ENCODE results near the gene DUSP1. TPM values are rescaled to one million over a fixed set of nuclear protein-coding genes. Genes with fewer than 3 reads are reported as not detected.
A peak's percentile ranks its signal among the peaks of the same experiment; 100 is the strongest.

DUSP1 gene
- total and polyA plus RNA-seq, 9 of the 15 experiments (the other 6 are each of a cell fraction or from before 2014, with no cell fraction given): 2.1 to 14.2 (median 8.5) TPM

GRCh38 chr5:172788771-172789686 lies 18.0 kb upstream of the DUSP1 start (continued):
- no peak for TF ChIP-seq E2F8 (IDR thresholded peaks at IDR 0.05; ENCODE audit: low read depth, partially characterized antibody)
- TF ChIP-seq E2F5 (CRISPR knock-in tag; IDR thresholded peaks at IDR 0.05): no peak
- no peak for TF ChIP-seq ZNF431 (CRISPR knock-in tag; IDR thresholded peaks at IDR 0.05)
- no peak for TF ChIP-seq EGR1 (conservative IDR thresholded peaks at IDR 0.05)
- no peak for TF ChIP-seq ZNF561 (CRISPR knock-in tag; conservative IDR thresholded peaks at IDR 0.05)
- TF ChIP-seq U2AF1 (optimal IDR thresholded peaks at IDR 0.05; ENCODE audit: low read depth, low read length): no peak
- TF ChIP-seq HDAC8 (tag; IDR thresholded peaks at IDR 0.05): no peak
- TF ChIP-seq NBN (IDR thresholded peaks at IDR 0.05; ENCODE audit: low read depth): no peak
- TF ChIP-seq GABPB1 (CRISPR knock-in tag; IDR thresholded peaks at IDR 0.05): peak; percentile 30
- peak; percentile 48 for TF ChIP-seq SMARCA4 (IDR thresholded peaks at IDR 0.05)
- TF ChIP-seq ZNF121 (CRISPR knock-in tag; conservative IDR thresholded peaks at IDR 0.05): no peak
- peak; percentile 76 for TF ChIP-seq TBP (optimal IDR thresholded peaks at IDR 0.05; ENCODE audit: low read depth, low read length)
- TF ChIP-seq RBM14 (IDR thresholded peaks at IDR 0.05; ENCODE audit: borderline replicate concordance, insufficient read depth, low read depth, low read length): no peak
- no peak for TF ChIP-seq ZNF57 (CRISPR knock-in tag; IDR thresholded peaks at IDR 0.05)
- TF ChIP-seq ZNF41 (CRISPR knock-in tag; conservative IDR thresholded peaks at IDR 0.05): no peak
- TF ChIP-seq MITF (IDR thresholded peaks at IDR 0.05): peak; percentile 93
- TF ChIP-seq BRF2 (IDR thresholded peaks at IDR 0.05; ENCODE audit: borderline replicate concordance, insufficient read depth, insufficient read length): no peak
- TF ChIP-seq FOS (IDR thresholded peaks at IDR 0.05; ENCODE audit: extremely low read depth, insufficient read length): no peak
- peak; percentile 6; the same call in 1 of the 2 replicates for TF ChIP-seq LCOR (CRISPR knock-in tag; IDR thresholded peaks at IDR 0.05)
- no peak for TF ChIP-seq CREB5 (CRISPR knock-in tag; IDR thresholded peaks at IDR 0.05)
- TF ChIP-seq PHTF2 (CRISPR knock-in tag; IDR thresholded peaks at IDR 0.05): no peak
